ENCODE data around the gene DLGAP4.

Gene DLGAP4

GRCh38 chr20:36308353-36308752 is 2.2 kb downstream of the DLGAP4 start:
- no peaks in the 10 kb centered on the region for H3K9me3 ChIP-seq (ENCODE audit: control insufficient read depth, insufficient read depth, low read length)
- no peaks in the 10 kb centered on the region for H3K79me2 ChIP-seq (ENCODE audit: control insufficient read depth, low read length)
- H3K27ac ChIP-seq (ENCODE audit: low read depth, low read length), result no peak overlapping the region
- H3K27me3 ChIP-seq (ENCODE audit: control insufficient read depth, low read length), result peaks cover 20% of the 10 kb centered on the region
- H3F3A ChIP-seq (ENCODE audit: control insufficient read depth, insufficient read depth), result peaks cover 2% of the 10 kb centered on the region; the same call in 1 of the 2 replicates
- no peak overlapping the region for H3K4me2 ChIP-seq (ENCODE audit: low read length)
- H3K4me1 ChIP-seq (ENCODE audit: control insufficient read depth, low read length), result no peaks in the 10 kb centered on the region
- H4K20me1 ChIP-seq (ENCODE audit: control insufficient read depth, insufficient read depth, low read depth, low read length), result no peaks in the 10 kb centered on the region
- no peak overlapping the region for H3K4me3 ChIP-seq (ENCODE audit: low read length)
- TF ChIP-seq CTCF (IDR thresholded peaks at IDR 0.05; ENCODE audit: low read depth, low read length, poor library complexity, severe bottlenecking), result no peak
- TF ChIP-seq EZH2phosphoT487 (IDR thresholded peaks at IDR 0.05; ENCODE audit: borderline replicate concordance, low read length), result no peak
- H3K9me2 ChIP-seq (replicated peaks; ENCODE audit: control insufficient read depth, low read length), result no peaks in the 10 kb centered on the region
- H3K36me3 ChIP-seq (ENCODE audit: control insufficient read depth, low read length), result no peaks in the 10 kb centered on the region

- no peak overlapping the region for H3K4me3 ChIP-seq (ENCODE audit: low read length)
- H3K27ac ChIP-seq (ENCODE audit: low read depth, low read length), result no peak overlapping the region
- H3F3A ChIP-seq (ENCODE audit: control insufficient read depth, insufficient read depth), result peaks cover 2% of the 10 kb centered on the region; the same call in 1 of the 2 replicates
- H3K4me2 ChIP-seq (ENCODE audit: low read length), result no peak overlapping the region
- H3K9me2 ChIP-seq (replicated peaks; ENCODE audit: control insufficient read depth, low read length), result no peaks in the 10 kb centered on the region
- no peaks in the 10 kb centered on the region for H3K9me3 ChIP-seq (ENCODE audit: control insufficient read depth, insufficient read depth, low read length)
- H3K79me2 ChIP-seq (ENCODE audit: control insufficient read depth, low read length), result no peaks in the 10 kb centered on the region
- H3K27me3 ChIP-seq (ENCODE audit: control insufficient read depth, low read length), result peaks cover 15% of the 10 kb centered on the region
- no peaks in the 10 kb centered on the region for H3K4me1 ChIP-seq (ENCODE audit: control insufficient read depth, low read length)
- TF ChIP-seq EZH2phosphoT487 (IDR thresholded peaks at IDR 0.05; ENCODE audit: borderline replicate concordance, low read length), result no peak
- no peak for TF ChIP-seq CTCF (IDR thresholded peaks at IDR 0.05; ENCODE audit: low read depth, low read length, poor library complexity, severe bottlenecking)
- no peaks in the 10 kb centered on the region for H4K20me1 ChIP-seq (ENCODE audit: control insufficient read depth, insufficient read depth, low read depth, low read length)
- no peaks in the 10 kb centered on the region for H3K36me3 ChIP-seq (ENCODE audit: control insufficient read depth, low read length)
Observed at GRCh38 chr20:36308986-36309385, 2.8 kb downstream of the DLGAP4 start.

DNA sequence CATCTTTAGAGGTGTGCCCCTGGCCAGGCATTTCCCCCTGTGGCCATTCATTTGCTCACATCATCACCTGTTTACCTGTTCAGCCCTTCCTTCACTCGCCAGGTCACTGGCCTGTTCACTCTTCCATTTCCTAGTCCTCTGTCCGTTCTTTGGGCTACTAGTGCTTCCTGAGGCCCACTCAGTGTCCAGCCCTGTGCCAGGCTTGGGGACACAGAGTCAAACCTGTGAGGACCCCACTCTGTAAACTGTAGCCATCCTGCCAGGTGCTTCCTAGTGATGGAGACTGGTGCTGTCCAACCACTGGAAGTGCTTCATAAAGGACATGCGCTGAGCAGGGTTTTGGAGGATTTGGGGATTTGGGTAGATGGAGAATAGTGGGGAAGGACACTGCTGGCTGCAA is 3.5 kb downstream of the DLGAP4 start:
- no peak for TF ChIP-seq EZH2phosphoT487 (IDR thresholded peaks at IDR 0.05; ENCODE audit: borderline replicate concordance, low read length)
- TF ChIP-seq CTCF (IDR thresholded peaks at IDR 0.05; ENCODE audit: low read depth, low read length, poor library complexity, severe bottlenecking), result no peak

More for the DNA sequence above, 3.5 kb downstream of the DLGAP4 start:
- Histone ChIP-seq H3K4me3 (ENCODE audit: low read length) (no peak overlapping the region), H3K27ac (ENCODE audit: low read depth, low read length) (no peak overlapping the region), H3K79me2 (ENCODE audit: control insufficient read depth, low read length) (no peaks in the 10 kb centered on the region), H3K27me3 (ENCODE audit: control insufficient read depth, low read length) (peaks cover 12% of the 10 kb centered on the region), H3K36me3 (ENCODE audit: control insufficient read depth, low read length) (no peaks in the 10 kb centered on the region), H3K9me2 (replicated peaks; ENCODE audit: control insufficient read depth, low read length) (no peaks in the 10 kb centered on the region), H3F3A (ENCODE audit: control insufficient read depth, insufficient read depth) (no peaks in the 10 kb centered on the region), H3K9me3 (ENCODE audit: control insufficient read depth, insufficient read depth, low read length) (no peaks in the 10 kb centered on the region), H4K20me1 (ENCODE audit: control insufficient read depth, insufficient read depth, low read depth, low read length) (no peaks in the 10 kb centered on the region), H3K4me1 (ENCODE audit: control insufficient read depth, low read length) (no peaks in the 10 kb centered on the region), H3K4me2 (ENCODE audit: low read length) (no peak overlapping the region)

Data from DOHH2 (cell line).